Measurements from ENCODE around the gene AP5B1. TPM values are rescaled to one million over a fixed set of nuclear protein-coding genes. Genes with fewer than 3 reads are reported as not detected.
"Not testable (repeated sequence)": the region's sequence is repeated elsewhere in the genome, so short reads cannot be mapped to it uniquely, and the experiment has no call there.

The AP5B1 gene
- total RNA-seq, 1 donor from 2014 or later = 8.6 TPM

DNA sequence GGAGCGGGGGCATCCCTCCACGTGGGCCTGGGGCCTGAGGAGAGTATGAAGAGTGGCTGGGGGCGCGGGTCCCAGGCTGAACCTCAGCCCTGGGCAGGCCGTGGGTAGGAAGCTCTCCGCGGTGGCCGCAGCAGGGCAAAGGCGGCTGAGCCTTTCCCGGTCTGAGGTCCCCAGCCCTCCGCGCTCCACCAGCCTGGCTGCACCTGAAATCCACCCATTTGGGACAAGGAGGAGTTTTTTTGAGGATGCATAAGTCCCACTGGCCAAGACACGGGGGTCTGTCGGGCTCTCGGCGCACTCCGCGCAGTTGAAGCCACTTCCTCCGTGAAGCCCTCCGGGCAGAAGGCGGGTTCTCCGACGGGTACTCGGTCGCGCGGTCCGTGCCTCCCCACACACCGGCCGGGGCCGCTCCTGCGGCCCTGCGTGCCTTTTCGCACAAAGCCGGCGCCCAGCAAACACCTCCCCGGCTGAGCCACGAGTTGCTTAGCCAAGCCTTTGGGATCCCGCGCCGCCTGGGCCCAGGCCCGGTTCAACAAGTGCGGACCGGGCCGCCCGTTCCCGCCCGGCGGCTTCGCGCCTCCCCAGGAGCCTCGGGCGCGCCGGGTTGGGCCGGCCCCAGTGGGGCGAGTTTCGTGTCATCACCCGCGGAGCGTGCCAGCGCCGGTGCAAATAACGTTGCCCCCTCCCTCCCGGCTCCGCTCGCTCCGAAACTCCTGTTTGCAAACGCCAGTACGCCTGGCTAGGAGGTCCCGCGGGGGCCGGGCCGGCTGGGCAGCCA lies 5.4 kb upstream of the AP5B1 start:
- DNase-seq (ENCODE audit: low read depth, low spot score) = no peak

DNA sequence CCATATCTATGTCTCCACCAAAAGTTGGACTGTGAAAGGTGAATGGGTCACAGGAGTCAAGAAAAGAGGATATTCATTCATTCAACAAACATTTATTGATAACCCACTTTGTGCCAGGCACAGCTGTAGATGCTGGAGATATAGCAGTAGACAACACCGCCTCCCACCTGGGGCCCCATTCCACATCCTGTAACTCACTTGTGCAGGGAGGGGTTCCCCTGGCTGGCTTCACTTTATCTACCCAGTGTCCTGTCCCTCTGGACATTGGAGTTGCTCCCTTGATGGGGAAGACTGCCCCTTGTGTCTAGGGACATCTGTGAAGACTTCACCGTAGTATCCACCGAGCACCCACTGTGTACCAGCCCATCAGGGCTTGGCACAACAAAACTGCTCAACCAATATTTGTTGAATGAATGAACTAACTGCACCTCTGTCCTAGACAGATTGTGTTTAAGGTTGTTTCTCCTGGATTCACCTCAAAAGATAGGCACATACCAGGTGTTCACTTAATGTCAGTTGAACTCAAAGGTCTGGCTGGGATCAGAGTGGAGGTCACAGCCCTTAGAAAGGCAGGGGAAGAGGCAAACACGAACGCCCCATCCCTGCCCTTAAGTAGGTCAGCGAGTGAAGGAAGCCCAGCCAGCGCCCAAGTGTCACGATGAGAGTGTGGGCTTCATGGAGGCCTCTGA lies 4.7 kb upstream of the AP5B1 start:
- DNase-seq (ENCODE audit: low read depth, low spot score) = no peak

DNA sequence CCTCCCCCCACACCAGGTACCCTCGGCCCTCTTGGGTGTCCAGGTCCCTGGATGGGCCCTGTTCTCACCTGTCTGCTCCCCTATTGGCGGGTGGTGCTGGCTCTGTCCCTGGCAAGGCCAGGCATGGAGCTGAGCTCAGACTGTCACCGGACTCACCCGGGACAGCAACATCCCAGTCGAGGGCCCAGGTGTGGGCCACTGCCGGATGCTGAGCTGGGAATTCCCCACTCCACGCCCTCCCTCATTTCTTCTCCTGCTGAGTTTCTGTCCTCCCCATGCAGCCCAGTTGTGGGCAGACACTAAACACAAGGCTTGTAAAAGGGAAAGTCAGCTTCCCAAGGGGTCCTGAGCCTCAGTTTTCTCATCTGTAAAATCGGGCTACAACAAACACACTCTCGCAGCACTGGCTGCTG lies 2.0 kb upstream of the AP5B1 start:
- no peak for DNase-seq (ENCODE audit: low read depth, low spot score)

DNA sequence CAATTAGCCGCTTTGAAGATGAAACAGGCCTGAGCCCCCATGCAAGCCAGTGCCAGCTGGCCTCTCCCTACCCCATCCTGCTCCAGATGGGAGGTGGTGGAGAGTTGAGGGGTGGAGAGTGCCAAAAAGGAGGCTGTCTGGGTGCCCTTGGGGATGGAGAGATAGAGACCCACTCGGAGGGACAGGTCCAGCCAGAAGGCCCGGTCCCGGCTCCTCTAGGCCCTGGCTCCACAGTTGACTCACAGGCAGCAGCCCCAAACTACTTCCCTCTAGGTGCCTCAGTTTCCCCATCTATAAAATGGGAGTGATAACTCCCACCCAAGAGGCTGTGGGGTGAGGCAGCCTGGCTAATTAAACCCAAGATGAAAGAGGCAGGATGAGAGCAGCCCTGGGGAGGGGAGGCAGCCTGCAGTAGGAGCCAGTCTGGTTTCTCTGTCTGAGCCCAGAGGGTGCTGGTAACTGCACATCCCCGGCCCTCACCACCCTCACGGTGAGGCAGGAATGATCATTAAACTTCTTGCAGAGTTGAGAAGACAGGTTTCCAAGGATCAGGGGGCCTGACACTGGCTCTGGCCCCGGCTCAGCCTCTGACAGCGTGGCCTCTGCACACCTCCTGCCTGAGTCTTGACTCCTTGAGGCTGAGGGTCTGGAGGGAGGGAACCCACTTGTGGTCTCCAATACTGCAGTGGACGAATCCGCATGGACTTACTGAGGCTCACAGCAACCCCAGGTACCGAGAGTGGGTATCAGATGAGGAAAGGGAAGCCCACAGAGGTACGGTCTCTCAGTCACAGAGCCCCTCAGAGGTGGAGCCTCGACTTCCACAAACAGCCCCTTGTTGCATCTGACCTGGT lies 1.4 kb upstream of the AP5B1 start:
- no peak for DNase-seq (ENCODE audit: low read depth, low spot score)

DNA sequence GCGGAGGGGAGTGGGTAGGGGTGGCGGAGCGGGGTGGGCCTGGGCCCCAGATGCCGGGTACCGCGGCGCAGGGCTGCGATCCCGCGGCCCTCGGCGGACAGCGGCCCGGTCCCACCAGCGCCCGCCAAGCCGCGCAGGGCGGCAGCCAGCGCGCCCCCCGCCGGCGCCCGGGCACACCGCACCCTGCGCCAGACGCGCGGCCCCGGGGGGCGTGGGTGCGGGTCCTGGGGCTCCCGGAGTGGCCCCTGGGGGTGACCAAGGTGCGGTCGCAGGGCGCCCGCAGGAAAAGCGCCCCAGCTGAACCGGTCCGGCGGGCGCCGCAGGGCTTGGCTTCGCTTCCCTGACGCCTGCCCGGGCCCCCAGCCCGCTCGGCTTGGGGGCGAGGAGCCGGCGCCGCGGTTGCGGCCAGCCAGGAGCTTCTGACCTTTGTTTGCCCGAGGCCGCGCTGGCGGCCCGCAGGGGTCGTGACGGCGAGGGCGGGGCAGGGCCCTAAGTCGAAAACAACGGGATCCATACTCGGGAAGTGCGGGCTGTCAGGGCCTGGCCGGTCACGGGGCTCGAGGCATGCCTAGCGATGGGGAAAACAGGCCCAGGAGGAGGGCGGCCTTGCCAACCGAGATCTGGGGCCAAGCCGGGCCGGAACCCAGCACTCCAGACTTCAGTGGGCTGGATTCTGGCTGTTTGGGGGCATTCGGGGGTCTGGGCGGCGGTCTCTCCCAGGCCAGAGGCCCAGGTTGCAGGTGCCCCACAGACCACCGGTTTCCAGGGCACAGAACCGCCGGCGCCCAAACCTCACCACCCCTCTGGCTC lies 581 bp upstream of the AP5B1 start:
- no peak for DNase-seq (ENCODE audit: low read depth, low spot score)

DNA sequence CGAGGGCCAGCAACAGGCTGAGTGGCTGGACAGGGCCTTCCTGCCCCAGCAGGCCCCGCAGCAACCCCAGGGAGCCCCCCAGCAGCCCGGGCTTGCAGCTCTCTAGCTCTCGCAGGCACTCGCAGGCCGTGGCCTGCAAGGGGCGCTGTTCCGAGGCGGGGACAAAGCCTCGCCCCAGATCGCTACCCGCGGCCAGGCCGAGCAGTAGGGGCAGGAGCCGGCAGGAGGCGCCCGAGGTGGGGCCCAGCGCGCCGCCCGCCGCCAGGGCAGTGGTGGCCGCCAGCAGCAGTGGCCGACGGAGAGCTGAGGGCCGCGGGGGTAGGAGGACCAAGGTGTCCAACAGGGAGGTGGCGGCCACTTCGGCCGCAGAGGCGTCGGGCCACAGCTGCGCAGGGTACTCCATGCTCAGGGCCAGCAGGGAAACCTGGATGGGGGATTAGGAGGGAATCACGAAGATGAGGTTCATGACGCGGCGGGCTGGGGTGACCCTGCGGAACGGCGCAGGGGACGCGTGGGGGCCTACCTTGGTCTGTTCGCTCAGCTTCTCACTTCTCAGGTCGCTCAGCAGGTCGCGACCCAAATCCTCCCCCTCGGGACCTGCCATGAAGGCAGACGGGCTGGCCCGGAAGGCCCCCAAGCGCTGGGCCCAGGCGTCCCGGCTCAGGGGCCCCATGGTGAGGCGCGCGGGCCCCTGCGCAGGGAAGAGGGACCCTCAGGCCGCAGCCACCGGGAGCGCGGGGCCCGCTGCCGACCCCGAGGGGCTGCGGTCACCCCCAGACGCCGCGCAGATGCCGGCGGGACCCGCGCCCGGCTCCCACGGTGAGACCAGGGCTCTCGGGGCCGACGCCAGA lies 632 bp downstream of the AP5B1 start:
- DNase-seq (ENCODE audit: low read depth, low spot score) = peak; percentile 57

DNA sequence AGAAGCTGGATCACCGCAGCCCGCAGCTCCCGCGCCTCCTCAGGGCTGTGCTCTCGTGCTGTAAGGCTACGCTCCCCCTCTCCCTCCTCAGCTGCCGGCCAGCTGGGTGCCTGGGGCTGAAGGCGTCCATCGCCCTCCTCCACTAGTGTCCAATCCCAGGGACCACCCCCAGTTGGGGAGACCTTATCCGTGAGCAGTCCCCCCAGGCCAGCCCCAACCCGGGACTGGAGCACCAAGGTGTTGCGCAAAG lies 1.2 kb downstream of the AP5B1 start:
- DNase-seq (ENCODE audit: low read depth, low spot score) = no peak

DNA sequence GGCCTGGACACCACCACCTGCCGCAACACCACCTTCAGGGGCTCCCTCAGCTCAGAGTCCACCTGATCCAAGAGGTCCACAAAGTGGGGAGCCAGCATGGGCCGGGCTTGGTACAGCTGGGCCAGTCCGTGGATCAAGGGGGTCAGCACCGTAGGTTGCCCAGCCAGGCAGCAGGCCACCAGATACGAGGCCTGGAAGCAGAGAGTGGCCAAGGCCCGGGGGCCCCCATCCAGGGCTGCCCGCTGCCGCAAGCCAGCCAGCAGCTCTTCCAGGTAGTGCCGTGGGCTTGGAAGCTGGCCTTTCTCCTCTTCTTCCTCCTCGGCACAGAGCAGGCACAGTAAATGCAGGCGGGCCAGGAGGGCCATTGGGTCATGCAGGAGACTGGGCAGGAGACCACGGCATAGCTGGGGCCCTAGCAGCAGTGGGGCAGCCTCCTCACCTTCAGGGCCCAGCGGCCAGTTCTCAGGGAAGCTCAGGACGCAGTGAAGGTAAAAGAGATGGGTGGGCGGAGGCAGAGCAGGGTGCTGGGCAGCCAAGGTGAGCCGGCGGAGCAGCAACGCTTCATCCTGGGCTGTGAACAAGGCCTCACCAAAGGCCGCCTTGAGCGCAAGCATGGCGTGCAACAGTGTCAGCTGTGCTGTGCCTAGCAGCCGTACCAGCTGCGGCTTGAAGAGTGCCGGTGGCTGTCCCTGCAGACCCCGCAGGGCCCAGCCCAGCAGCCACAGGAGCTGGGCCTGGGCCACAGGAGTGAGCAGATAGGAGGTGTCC lies 1.7 kb downstream of the AP5B1 start:
- no peak for DNase-seq (ENCODE audit: low read depth, low spot score)

DNA sequence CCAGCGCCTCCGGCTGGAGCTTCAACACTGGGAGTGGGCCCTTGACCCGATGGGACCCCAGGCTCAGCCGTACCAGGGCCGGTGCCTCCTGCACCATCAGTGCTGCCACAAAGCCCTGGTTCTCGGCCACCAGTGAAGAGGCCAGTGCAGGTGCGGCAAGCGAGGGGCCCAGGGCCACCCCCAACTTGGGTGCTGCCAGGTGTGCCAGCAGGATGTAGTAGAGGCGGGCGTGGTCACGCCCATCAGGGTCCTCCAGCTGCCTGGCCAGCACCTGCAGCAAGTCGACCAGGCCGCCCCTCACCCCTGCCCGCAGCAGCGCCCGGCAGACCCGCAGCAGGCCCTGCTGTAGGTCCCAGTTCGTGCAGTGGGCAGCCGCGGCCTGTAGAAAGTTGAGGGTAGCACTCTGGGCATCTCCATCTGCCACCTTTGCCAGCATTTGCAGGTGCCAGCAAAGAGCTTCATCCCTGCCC lies 2.3 kb downstream of the AP5B1 start:
- DNase-seq (ENCODE audit: low read depth, low spot score) = no peak

DNA sequence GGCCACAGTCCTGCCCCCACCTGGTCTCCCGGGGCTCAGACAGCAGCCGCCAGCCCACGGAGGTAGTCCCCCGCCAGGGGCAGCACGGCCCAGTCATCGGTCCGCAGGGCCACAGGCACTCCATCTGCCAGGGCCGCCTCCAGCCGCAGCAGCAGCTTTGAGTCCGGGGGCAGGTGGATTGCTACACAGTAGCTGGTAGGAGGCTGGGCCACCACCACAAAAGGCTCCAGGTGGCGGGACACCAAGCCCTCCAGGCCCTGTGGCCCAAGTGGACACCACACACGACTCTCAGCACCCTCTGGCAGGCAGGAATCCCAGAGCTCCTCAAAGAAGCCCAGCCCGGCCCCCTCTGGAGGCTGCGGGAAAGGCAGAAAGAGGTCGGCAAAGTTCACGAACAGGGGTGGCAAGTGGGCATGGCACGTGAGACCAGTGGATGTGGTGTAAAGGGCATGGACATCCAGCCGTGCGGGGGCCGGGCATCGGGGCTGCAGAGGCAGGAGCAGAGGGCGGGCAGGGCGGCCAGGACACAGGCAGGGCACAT lies 2.9 kb downstream of the AP5B1 start:
- no peak for DNase-seq (ENCODE audit: low read depth, low spot score)

DNA sequence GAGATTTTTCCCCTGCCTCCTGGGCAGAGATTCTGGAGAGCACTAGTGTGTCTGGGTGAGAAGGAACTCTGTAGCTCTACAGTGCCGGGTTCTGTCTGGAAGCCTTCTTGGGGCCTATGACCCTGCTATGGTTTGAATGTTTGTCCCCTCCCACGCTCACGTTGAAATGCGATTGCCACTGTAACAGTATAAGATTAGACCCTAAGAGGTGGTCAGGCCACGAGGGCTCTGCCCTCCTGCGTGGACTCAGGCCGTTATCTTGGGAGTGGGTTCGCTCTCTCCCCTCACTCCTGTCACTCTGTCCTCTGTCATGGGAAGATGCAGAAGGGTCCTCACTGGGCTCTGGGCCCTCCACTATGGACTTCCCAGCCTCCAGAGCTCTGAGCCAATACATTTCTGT lies 3.5 kb downstream of the AP5B1 start:
- DNase-seq (ENCODE audit: low read depth, low spot score) = no peak

DNA sequence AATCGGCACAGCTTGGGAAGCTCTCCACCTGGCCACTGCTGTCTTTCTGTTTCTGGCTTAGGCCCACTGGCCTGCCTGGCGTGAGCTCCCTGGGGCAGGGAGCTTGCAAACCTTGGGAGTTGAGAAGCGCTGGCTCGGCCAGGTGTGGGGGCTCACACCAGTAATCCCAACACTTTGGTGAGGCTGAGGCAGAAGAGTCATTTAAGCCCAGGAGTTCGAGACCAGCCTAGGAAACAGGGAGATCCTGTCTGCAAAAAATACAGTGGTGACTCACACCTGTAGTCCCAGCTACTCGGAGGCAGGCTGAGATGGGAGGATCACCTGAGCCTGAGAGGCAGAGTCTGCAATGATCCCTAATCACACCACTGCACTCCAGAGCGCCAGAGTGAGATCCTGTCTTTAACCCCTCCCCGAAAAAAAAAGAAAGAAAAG lies 4.0 kb downstream of the AP5B1 start:
- no peak for DNase-seq (ENCODE audit: low read depth, low spot score)

DNA sequence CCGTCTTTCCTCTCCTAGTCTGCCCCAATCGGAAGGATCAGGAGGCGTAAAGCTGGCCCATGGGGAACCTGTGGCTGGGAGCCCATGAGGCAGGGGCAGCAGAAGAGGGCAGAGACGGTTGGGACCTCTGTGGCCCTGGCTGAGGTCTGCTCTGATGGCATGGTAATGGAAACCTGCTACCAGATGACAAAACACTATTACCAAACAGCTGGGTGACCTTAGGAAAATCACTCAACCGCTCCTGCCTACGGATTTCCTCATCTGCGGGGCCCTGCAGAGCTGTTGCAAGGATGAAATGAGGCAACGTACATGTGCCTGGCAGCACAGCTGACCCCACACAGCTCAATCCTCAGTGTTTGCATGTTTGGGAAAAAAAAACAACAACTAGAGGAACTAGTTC lies 4.6 kb downstream of the AP5B1 start:
- no peak for DNase-seq (ENCODE audit: low read depth, low spot score)

DNA sequence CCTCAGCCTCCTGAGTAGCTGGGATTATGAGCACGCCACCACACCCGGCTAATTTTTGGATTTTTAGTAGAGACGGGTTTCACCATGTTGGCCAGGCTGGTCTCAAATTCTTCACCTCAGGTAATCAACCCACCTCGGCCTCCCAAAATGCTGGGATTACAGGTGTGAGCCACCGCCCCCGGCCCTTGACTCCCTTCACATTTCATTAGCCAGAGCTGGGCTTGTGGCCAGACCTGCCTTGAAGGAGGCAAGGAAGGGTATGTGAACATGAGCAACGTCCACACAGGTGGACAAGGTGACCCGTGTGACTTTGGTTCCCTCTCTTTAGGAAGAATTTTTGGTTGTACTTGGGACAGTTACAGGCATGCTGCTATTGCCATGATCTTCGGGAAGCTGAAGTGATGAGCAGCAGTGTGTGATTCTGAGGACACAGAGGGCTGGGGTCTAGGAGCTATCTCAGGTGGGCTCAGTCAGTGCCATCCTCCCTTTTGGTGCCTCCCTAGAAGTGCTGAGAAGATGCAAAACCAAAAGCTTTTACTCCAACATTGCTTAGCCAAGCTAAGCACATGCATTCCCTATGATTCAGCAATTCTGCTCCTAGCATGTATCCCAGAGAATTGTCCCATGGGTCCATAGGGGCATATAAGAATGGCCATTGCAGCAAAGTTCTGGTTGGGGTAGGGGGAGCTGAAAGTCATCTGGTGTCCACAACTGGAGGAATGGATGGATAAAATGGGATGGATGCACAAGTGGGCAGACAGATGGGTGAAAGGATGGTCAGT lies 6.1 kb downstream of the AP5B1 start:
- DNase-seq (ENCODE audit: low read depth, low spot score) = no peak

DNA sequence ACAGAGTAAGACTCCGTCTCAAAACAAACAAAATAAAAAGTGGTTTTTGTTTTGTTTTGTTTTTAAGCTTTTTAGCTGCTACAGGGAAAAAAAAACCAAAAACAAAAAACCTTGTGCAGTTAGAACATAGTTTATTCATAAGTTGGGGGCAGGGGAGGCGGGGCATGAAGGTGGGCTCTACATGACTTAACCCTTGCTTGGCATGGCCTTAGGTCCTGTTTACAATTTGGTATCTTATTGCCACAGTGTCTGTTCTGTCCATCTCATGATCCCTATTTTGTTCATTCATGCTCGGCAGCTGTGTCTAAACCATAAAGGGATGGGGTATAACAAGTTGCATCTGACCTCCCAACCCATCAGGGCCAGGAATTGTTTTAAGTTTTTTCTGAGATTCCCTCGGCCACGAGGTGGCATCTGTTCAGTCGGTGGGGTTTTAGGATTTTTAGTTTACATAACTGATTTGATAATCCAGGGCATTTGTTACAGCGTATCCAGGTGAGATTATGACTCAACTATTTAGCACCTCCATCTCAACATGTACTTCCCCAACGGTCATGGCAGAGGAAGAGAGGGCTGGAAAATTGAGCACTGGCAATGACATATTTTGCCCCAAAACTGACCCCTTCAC lies 6.9 kb downstream of the AP5B1 start:
- no peak for DNase-seq (ENCODE audit: low read depth, low spot score)

DNA sequence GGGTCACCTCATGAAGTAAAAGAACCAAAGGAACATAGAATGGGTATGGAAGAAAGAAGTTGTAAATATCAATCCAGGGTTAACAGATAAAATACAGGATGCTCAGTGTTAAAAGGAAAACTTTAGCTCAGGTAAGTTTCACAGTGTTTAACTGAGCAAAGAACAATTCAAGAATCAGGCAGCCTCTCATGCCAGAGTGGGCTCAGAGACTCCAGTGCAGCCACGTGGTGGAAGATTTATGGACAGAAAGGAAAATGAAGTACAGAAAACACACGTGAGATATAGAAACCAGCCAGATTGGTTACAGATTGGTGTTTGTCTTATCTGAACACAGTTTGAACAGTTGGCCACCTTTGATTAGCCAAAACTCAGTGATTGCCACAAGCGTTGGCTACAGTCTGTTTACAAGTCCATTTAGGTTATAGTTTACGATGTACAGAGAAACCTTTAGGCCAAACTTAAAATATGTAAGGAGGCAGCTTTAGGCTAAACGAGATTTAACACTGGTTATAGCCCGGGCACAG lies 9.1 kb downstream of the AP5B1 start:
- DNase-seq (ENCODE audit: low read depth, low spot score) = no peak

DNA sequence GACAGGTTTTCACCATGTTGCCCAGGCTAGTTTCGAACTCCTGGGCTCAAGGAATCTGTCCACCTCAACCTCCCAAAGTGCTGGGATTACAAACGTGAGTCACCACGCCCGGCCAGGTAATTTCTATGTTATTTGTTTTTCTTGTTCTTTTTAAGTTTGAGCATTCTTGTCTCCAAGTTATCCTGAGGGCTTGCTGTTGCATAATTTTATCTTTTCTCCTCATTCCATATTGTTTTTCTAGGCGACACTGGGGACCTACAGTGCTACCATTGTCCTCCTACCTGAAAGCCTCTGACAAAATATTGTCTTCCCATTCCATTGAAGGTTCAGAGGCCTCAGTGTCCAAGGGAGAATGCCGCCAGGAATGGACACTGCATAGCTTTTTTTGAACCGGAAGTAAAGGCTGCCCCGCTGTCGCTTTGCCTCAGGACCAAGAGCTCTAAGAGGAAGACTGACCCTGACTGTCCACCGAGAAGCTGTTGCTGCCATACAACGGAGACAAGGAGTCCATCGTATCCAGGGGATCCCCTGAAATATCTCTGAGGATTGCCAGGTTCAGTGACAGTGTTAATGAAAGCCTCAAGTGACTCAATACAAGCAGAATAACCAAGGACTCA lies 9.7 kb downstream of the AP5B1 start:
- no peak for DNase-seq (ENCODE audit: low read depth, low spot score)

DNA sequence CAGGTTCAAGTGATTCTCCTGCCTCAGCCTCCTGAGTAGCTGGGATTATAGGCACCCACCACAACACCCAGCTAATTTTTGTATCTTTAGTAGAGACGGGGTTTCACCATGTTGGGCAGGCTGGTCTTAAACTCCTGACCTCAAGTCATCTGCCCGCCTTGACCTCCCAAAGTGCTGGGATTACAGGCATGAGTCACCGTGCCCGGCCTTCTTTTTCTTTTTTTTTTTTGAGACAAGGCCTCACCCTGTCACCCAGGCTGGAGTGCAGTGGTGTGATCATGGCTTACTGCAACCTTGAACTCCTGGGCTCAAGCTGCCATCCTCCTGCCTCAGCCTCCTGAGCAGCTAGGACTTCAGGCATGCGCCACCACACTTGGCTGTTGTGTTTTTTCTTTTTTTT lies 13.0 kb downstream of the AP5B1 start:
- not testable (repeated sequence) for DNase-seq (ENCODE audit: low read depth, low spot score)
